Brain microvascular endothelial cell (primary cell): ENCODE results near the gene SCPEP1.
A peak's percentile ranks its signal among the peaks of the same experiment; 100 is the strongest.
"Not testable (repeated sequence)": the region's sequence is repeated elsewhere in the genome, so short reads cannot be mapped to it uniquely, and the experiment has no call there.

Source experiments
- DNase-seq: peaks from one replicate; pipeline ENCODE4 v3.0.0-alpha.2; 2020
- H3K27ac ChIP-seq: fragments of 250-450 bp; sonication (Bioruptor Pico); 2 replicates; pipeline ENCODE4 v1.5.1; 2020; ENCODE audit warnings: mild to moderate bottlenecking, moderate library complexity
- H3K27me3 ChIP-seq: fragments of 250-450 bp; sonication (Bioruptor Pico); replicated peaks from 2 replicates; pipeline ENCODE4 v1.5.1; 2020; ENCODE audit warnings: mild to moderate bottlenecking
- H3K36me3 ChIP-seq: fragments of 250-450 bp; sonication (Bioruptor Pico); replicated peaks from 2 replicates; pipeline ENCODE4 v1.5.1; 2020; ENCODE audit warnings: mild to moderate bottlenecking
- H3K4me3 ChIP-seq: 2 replicates; pipeline ENCODE4 v1.5.1; 2011; ENCODE audit warnings: low read depth, mild to moderate bottlenecking, control low read depth, low read length, moderate library complexity
- in situ Hi-C: cut with HindIII; loops from 2 replicates; pipeline ENCODE4 v1.10.0; 2017; ENCODE audit warnings: low sequenced_read_pairs, low pct_ligation_motif_present
- TF ChIP-seq, protein P1 (sequence below): IDR thresholded peaks from 2 replicates; pipeline ENCODE4 v1.5.1; 2011; ENCODE audit warnings: low read depth, mild to moderate bottlenecking, moderate library complexity, low read length, control low read depth, inconsistent platforms; ENCODE audit errors: missing control alignments

The SCPEP1 gene

GRCh38 chr17:56978441-56979090 lies 635 bp downstream of the SCPEP1 start:
- no peak overlapping the region for H3K27ac ChIP-seq
- TF ChIP-seq, protein P1, sequence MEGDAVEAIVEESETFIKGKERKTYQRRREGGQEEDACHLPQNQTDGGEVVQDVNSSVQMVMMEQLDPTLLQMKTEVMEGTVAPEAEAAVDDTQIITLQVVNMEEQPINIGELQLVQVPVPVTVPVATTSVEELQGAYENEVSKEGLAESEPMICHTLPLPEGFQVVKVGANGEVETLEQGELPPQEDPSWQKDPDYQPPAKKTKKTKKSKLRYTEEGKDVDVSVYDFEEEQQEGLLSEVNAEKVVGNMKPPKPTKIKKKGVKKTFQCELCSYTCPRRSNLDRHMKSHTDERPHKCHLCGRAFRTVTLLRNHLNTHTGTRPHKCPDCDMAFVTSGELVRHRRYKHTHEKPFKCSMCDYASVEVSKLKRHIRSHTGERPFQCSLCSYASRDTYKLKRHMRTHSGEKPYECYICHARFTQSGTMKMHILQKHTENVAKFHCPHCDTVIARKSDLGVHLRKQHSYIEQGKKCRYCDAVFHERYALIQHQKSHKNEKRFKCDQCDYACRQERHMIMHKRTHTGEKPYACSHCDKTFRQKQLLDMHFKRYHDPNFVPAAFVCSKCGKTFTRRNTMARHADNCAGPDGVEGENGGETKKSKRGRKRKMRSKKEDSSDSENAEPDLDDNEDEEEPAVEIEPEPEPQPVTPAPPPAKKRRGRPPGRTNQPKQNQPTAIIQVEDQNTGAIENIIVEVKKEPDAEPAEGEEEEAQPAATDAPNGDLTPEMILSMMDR = no peak
- no peaks in the 10 kb centered on the region for H3K36me3 ChIP-seq

GRCh38 chr17:56979091-56979480 lies 1.2 kb downstream of the SCPEP1 start:
- in situ Hi-C loops = no loop called here
- no peak overlapping the region for H3K27ac ChIP-seq
- no peak for DNase-seq
- no peak overlapping the region for H3K4me3 ChIP-seq
- H3K27me3 ChIP-seq = no peaks in the 10 kb centered on the region
- no peaks in the 10 kb centered on the region for H3K36me3 ChIP-seq
- TF ChIP-seq, protein P1 = no peak

More at GRCh38 chr17:56978441-56979090, 635 bp downstream of the SCPEP1 start:
- DNase-seq = no peak
- Histone ChIP-seq H3K4me3 (peak overlapping the region; percentile 80), H3K27me3 (no peaks in the 10 kb centered on the region)
- in situ Hi-C loops = no loop called here

DNA sequence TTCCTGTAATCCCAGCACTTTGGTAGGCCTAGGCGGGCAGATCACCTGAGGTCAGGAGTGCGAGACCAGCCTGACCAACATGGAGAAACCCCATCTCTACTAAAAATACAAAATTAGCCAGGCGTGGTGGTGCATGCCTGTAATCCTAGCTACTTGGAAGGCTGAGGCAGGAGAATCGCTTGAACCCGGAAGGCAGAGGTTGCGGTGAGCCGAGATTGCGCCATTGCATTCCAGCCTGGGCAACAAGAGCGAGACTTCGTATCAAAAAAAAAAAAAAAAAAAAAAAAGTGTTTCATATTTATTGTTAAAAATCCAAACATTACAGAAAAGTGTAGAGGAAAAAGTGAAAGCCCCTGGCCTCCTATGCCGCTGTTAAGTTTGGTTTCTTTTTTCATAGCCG lies 2.6 kb downstream of the SCPEP1 start:
- H3K27ac ChIP-seq, H3K27me3 ChIP-seq, in situ Hi-C loops, H3K36me3 ChIP-seq, H3K4me3 ChIP-seq, DNase-seq: not testable (repeated sequence)

DNA sequence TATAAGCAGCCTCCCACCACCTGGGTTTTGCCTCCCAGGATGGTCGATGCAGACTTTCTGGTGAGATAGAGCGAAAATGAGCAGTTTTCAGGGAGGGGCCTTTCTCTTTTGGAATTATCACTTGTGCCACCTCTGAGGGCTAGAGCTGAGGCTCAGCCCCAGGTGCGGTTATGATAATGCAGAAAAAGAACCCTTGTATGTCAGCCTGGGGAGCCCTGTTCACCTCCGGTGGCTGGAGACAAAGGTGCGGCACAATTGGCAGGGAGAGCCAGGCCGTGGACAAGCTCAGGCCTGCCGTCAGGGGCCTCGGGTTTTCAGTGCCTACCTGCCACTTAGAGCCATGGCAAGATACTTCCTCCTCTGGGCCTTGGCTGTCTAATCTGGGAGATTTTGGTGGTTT lies 4.4 kb downstream of the SCPEP1 start:
- H3K27ac ChIP-seq = no peak overlapping the region
- no peak for DNase-seq
- TF ChIP-seq, protein P1 = no peak
- no peaks in the 10 kb centered on the region for H3K36me3 ChIP-seq
- no peaks in the 10 kb centered on the region for H3K27me3 ChIP-seq
- in situ Hi-C loops = no loop called here
- H3K4me3 ChIP-seq = no peak overlapping the region

GRCh38 chr17:56983366-56983765 lies 5.4 kb downstream of the SCPEP1 start:
- TF ChIP-seq, protein P1 = no peak
- Histone ChIP-seq H3K4me3 (no peak overlapping the region), H3K36me3 (peaks cover 3% of the 10 kb centered on the region), H3K27me3 (no peaks in the 10 kb centered on the region), H3K27ac (no peak overlapping the region)
- in situ Hi-C loops = no loop called here
- no peak for DNase-seq

DNA sequence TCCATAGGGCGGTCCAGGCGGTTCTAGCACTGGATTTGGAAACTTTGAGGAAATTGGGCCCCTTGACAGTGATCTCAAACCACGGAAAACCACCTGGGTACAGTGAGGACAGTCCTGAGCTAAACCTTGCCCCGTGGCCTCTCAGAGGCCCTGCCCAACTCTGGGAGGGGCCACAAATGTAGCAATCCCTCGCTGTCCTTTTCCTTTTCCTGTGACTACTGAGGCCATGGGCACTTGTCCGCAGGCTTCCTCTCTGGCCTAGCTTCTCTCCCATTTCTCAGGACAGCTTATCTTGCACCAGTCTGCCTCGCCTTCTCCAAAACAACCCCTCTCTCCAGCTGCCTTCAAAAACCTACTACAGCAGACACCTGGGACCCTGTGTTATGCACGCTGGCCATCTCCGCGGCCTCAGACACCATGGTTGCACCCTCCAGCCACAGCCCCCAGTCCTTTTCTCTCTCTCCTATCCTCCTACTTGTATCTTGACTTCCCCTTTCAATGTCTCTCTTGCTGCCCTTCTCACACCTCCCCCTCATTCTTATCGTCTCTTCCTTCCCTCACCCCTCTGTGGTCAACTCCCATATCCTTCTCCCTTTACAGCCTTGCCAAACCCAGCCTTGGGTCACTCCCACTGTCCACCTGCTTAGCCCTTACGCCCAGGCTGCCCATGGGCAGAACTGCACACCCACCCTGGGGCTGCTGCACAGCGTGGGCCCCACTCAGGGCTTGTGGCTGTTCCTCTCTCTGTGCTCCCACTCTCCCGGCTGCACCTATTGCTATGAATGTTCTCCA lies 7.6 kb downstream of the SCPEP1 start:
- Histone ChIP-seq H3K36me3 (peaks cover 3% of the 10 kb centered on the region), H3K4me3 (no peak overlapping the region), H3K27me3 (no peaks in the 10 kb centered on the region), H3K27ac (no peak overlapping the region)
- no peak for DNase-seq
- TF ChIP-seq, protein P1 = no peak
- in situ Hi-C loops = no loop called here
